HCT116 (cell line): Measurements from ENCODE around the gene PCDH15. TPM values are rescaled to one million over a fixed set of nuclear protein-coding genes. Genes with fewer than 3 reads are reported as not detected.

Experiments used
- ATAC-seq: fragments of 200-7000 bp; cut with Tn5 transposase; 2 replicates; pipeline ENCODE4 v1.9.1; 2020; ENCODE audit warnings: mild to moderate bottlenecking, moderate library complexity
- BruUV-seq: library from RNA; stranded (reverse); fragments of 400-500 nt; replicated peaks from 2 replicates; lab custom pipeline; 2021; lab: Mats Ljungman, UMichigan
- CTCF ChIA-PET: fragments of 300-600 bp; sonication (Branson Sonifier 250); formaldehyde crosslinking; loops from one replicate; lab custom pipeline; 2021; ENCODE audit warnings: antibody characterized with exemption; lab: Charles Lee
- POLR2A ChIA-PET: fragments of 300-600, 350-600 bp; sonication (Branson Sonifier 250); formaldehyde crosslinking; loops from one replicate; lab custom pipeline; 2021; ENCODE audit warnings: antibody characterized with exemption; lab: Charles Lee
- RAD21 ChIA-PET, 2 experiments: fragments of 300-600 bp; sonication (Branson Sonifier 250); formaldehyde crosslinking; loops; one replicate each; lab custom pipeline; 2023; ENCODE audit warnings: low total read pairs in 2 of 2; ENCODE audit not compliant: uncharacterized antibody in 2 of 2, unreplicated experiment in 2 of 2, low non-redundant PET in 1 of 2; lab: Charles Lee
- DNase-seq: peaks from one replicate; pipeline ENCODE4 v3.0.0-alpha.2; 2010; ENCODE audit warnings: low read depth, low spot score
- H2AFZ ChIP-seq: fragments of 200-600 bp; shearing (Covaris generic), sonication (generic); 2 replicates; pipeline ENCODE4 v1.6.1; 2017; ENCODE audit warnings: low read depth, mixed run types, mixed read lengths, antibody characterized with exemption, low read length; ENCODE audit not compliant: poor library complexity, severe bottlenecking
- H3K27ac ChIP-seq: 2 replicates; pipeline ENCODE4 v1.5.1; 2012; ENCODE audit warnings: low read depth, low read length
- H3K27me3 ChIP-seq: fragments of 200-600 bp; sonication (generic); 2 replicates; pipeline ENCODE4 v1.6.1; 2016; ENCODE audit warnings: mixed run types, low read length, mixed read lengths; ENCODE audit not compliant: insufficient read depth
- H3K36me3 ChIP-seq, 2 experiments: fragments of 200-500 bp in 1 of 2; fragments of 200-600 bp in 1 of 2; sonication (Bioruptor generic) in 1 of 2; sonication (generic) in 1 of 2; 2 replicates each; pipeline versions ENCODE4 v1.5.1 to v1.6.1; 2014 to 2016; ENCODE audit warnings: low read length in 2 of 2, inconsistent platforms in 1 of 2, mixed read lengths in 1 of 2, mixed run types in 1 of 2; ENCODE audit not compliant: insufficient read depth in 2 of 2, control insufficient read depth in 1 of 2
- H3K4me1 ChIP-seq, 2 experiments: fragments of 200-600 bp in 1 of 2; sonication (generic) in 1 of 2; 2 replicates each; pipeline versions ENCODE4 v1.5.1 to v1.6.1; 2012 to 2017; ENCODE audit warnings: low read length in 2 of 2, inconsistent platforms in 1 of 2, mild to moderate bottlenecking in 1 of 2, mixed read lengths in 1 of 2, mixed run types in 1 of 2, moderate library complexity in 1 of 2; ENCODE audit not compliant: insufficient read depth in 2 of 2, control insufficient read depth in 1 of 2
- H3K4me2 ChIP-seq: fragments of 200-600 bp; sonication (generic); 2 replicates; pipeline ENCODE4 v1.6.1; 2017; ENCODE audit warnings: mixed run types, low read length, mixed read lengths
- H3K4me3 ChIP-seq, 2 experiments: fragments of 200-600 bp in 1 of 2; sonication (generic) in 1 of 2; replicated peaks in 1 of 2; 2 replicates each; pipeline ENCODE4 v1.5.1; 2011 to 2016; ENCODE audit warnings: low read length in 2 of 2, control low read depth in 1 of 2, low read depth in 1 of 2, mild to moderate bottlenecking in 1 of 2, mixed read lengths in 1 of 2, mixed run types in 1 of 2
- H3K79me2 ChIP-seq: fragments of 200-600 bp; sonication (generic); 2 replicates; pipeline ENCODE4 v1.6.1; 2017; ENCODE audit warnings: mild to moderate bottlenecking, mixed run types, low read length, moderate library complexity, mixed read lengths; ENCODE audit not compliant: insufficient read depth
- H3K9ac ChIP-seq: fragments of 200-600 bp; sonication (generic); 2 replicates; pipeline ENCODE4 v1.6.1; 2016; ENCODE audit warnings: low read length, mixed read lengths
- H3K9me2 ChIP-seq: fragments of 200-600 bp; sonication (generic), shearing (Covaris generic); 2 replicates; pipeline ENCODE4 v1.6.1; 2017; ENCODE audit warnings: mixed run types, mild to moderate bottlenecking, moderate library complexity; ENCODE audit not compliant: insufficient read depth
- H3K9me3 ChIP-seq, 2 experiments: fragments of 200-500 bp in 1 of 2; fragments of 200-600 bp in 1 of 2; sonication (Bioruptor generic) in 1 of 2; sonication (generic) in 1 of 2; 2 replicates each; pipeline ENCODE4 v1.6.1; 2014 to 2017; ENCODE audit warnings: low read length in 2 of 2, mixed read lengths in 2 of 2, inconsistent platforms in 1 of 2, low read depth in 1 of 2, mild to moderate bottlenecking in 1 of 2, mixed run types in 1 of 2, moderate library complexity in 1 of 2; ENCODE audit not compliant: control insufficient read depth in 1 of 2, insufficient read depth in 1 of 2
- H4K20me1 ChIP-seq: fragments of 200-600 bp; sonication (generic), shearing (Covaris generic); 2 replicates; pipeline ENCODE4 v1.6.1; 2017; ENCODE audit warnings: mixed run types, mild to moderate bottlenecking, moderate library complexity; ENCODE audit not compliant: insufficient read depth
- CBX3 ChIP-seq: IDR thresholded peaks from 2 replicates; pipeline ENCODE4 v1.6.1; 2012; ENCODE audit warnings: low read depth
- EGR1 ChIP-seq: IDR thresholded peaks from 2 replicates; pipeline ENCODE4 v1.6.1; 2012; ENCODE audit warnings: low read depth
- EZH2phosphoT487 ChIP-seq: fragments of 200-600 bp; IDR thresholded peaks from 2 replicates; pipeline ENCODE4 v1.6.1; 2018; ENCODE audit warnings: antibody characterized with exemption, borderline replicate concordance
- JUND ChIP-seq: IDR thresholded peaks from 2 replicates; pipeline ENCODE4 v1.6.1; 2012
- POLR2AphosphoS5 ChIP-seq: IDR thresholded peaks from 2 replicates; pipeline ENCODE4 v1.6.1; 2011; ENCODE audit warnings: mild to moderate bottlenecking, low read depth, low read length, moderate library complexity
- RAD21 ChIP-seq: IDR thresholded peaks from 2 replicates; pipeline ENCODE4 v1.6.1; 2012; ENCODE audit warnings: low read depth, mild to moderate bottlenecking
- SIN3A ChIP-seq: IDR thresholded peaks from 2 replicates; pipeline ENCODE4 v1.6.1; 2012; ENCODE audit warnings: low read depth
- SP1 ChIP-seq: IDR thresholded peaks from 2 replicates; pipeline ENCODE4 v1.6.1; 2012; ENCODE audit warnings: low read depth
- SRF ChIP-seq: IDR thresholded peaks from 2 replicates; pipeline ENCODE4 v1.6.1; 2012; ENCODE audit warnings: low read depth
- YY1 ChIP-seq: IDR thresholded peaks from 2 replicates; pipeline ENCODE4 v1.6.1; 2011; ENCODE audit warnings: low read length, low read depth, moderate library complexity, mild to moderate bottlenecking; ENCODE audit not compliant: insufficient replicate concordance; ENCODE audit errors: extremely low read depth
- ZFX ChIP-seq: fragments of 450-650 bp; IDR thresholded peaks from 2 replicates; pipeline ENCODE4 v1.6.1; 2017
- ZNF274 ChIP-seq: fragments of 200-500 bp; sonication (Bioruptor generic); IDR thresholded peaks from 2 replicates; pipeline ENCODE4 v1.6.1; 2014; ENCODE audit warnings: mild to moderate bottlenecking, low read depth, low read length, inconsistent platforms
- intact Hi-C: fragments of 100-400 bp; cut with micrococcal nuclease; formaldehyde crosslinking; loops from 2 replicates; pipeline ENCODE4 v1.10.0; 2022
- total RNA-seq: library from RNA; stranded (reverse); gene quantifications from one replicate; pipeline ENCODE4 v1.2.1, GENCODE V29; 2021; ENCODE audit not compliant: unreplicated experiment
- TF ChIP-seq, protein P1 (sequence below): IDR thresholded peaks from 2 replicates; pipeline ENCODE4 v1.6.1; 2012; ENCODE audit warnings: low read depth

PCDH15 gene
- total RNA-seq, 1 experiment from 2014 or later = not detected

DNA sequence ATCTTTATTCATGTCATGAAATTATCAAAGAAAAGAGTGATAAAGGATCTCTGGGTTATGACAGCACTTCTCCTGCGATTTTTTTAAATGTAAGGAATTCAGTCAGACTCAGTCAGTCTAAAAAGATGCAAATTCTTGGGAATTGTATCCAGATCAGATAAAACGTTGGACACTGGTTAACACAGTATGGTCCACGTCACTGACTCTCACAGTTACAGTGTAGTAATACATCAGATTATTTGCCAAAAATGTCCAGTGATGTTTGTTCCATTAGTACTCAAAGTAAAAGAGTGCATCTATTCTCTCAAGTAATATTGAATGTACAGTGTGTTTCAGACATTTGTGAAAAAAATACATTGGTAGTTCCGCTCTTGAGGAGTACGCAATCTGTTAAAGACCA is 224.5 kb downstream of the PCDH15 start:
- CTCF ChIA-PET = no interaction called here
- ATAC-seq (no peak), DNase-seq (no peak)
- no peaks in the 10 kb centered on the region for H3K4me1 ChIP-seq
- H2AFZ ChIP-seq = no peak overlapping the region
- H3K27me3 ChIP-seq = no peaks in the 10 kb centered on the region
- no peak for TF ChIP-seq SP1
- no peak for TF ChIP-seq YY1
- TF ChIP-seq JUND = no peak
- no peak for TF ChIP-seq EZH2phosphoT487
- TF ChIP-seq SIN3A = no peak
- no peak for TF ChIP-seq SRF
- TF ChIP-seq RAD21 = no peak
- TF ChIP-seq POLR2AphosphoS5 = no peak
- no peak for TF ChIP-seq ZFX
- no peak for TF ChIP-seq CBX3
- TF ChIP-seq, protein P1, sequence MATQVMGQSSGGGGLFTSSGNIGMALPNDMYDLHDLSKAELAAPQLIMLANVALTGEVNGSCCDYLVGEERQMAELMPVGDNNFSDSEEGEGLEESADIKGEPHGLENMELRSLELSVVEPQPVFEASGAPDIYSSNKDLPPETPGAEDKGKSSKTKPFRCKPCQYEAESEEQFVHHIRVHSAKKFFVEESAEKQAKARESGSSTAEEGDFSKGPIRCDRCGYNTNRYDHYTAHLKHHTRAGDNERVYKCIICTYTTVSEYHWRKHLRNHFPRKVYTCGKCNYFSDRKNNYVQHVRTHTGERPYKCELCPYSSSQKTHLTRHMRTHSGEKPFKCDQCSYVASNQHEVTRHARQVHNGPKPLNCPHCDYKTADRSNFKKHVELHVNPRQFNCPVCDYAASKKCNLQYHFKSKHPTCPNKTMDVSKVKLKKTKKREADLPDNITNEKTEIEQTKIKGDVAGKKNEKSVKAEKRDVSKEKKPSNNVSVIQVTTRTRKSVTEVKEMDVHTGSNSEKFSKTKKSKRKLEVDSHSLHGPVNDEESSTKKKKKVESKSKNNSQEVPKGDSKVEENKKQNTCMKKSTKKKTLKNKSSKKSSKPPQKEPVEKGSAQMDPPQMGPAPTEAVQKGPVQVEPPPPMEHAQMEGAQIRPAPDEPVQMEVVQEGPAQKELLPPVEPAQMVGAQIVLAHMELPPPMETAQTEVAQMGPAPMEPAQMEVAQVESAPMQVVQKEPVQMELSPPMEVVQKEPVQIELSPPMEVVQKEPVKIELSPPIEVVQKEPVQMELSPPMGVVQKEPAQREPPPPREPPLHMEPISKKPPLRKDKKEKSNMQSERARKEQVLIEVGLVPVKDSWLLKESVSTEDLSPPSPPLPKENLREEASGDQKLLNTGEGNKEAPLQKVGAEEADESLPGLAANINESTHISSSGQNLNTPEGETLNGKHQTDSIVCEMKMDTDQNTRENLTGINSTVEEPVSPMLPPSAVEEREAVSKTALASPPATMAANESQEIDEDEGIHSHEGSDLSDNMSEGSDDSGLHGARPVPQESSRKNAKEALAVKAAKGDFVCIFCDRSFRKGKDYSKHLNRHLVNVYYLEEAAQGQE = no peak
- TF ChIP-seq EGR1 = no peak
- no peak for TF ChIP-seq ZNF274
- BruUV-seq = no TSS peak
- H3K9ac ChIP-seq = no peak overlapping the region
- POLR2A ChIA-PET = no interaction called here
- H4K20me1 ChIP-seq = no peaks in the 10 kb centered on the region
- no peaks in the 10 kb centered on the region for H3K36me3 ChIP-seq
- no peak overlapping the region for H3K27ac ChIP-seq
- no peak overlapping the region for H3K4me2 ChIP-seq
- intact Hi-C loops = no loop called here
- H3K9me3 ChIP-seq = peaks cover 7 to 17% of the 10 kb centered on the region in 2 experiments; a peak in 2 of 4 replicates
- no peaks in the 10 kb centered on the region for H3K79me2 ChIP-seq
- no peak overlapping the region for H3K4me3 ChIP-seq
- H3K9me2 ChIP-seq = no peaks in the 10 kb centered on the region
- RAD21 ChIA-PET = no interaction called here
